Activated effector memory CD4-positive, alpha-beta T cell treated with anti-CD3 and anti-CD28 coated beads, Interleukin-2, amount 50 U/mL, for 16 hours (primary cell): ENCODE results near the gene TBL1X.
"Not testable (repeated sequence)": the region's sequence is repeated elsewhere in the genome, so short reads cannot be mapped to it uniquely, and the experiment has no call there.

Experiments
- DNase-seq: peaks from one replicate; pipeline ENCODE4 v3.0.0-alpha.2; 2020

Gene TBL1X

DNA sequence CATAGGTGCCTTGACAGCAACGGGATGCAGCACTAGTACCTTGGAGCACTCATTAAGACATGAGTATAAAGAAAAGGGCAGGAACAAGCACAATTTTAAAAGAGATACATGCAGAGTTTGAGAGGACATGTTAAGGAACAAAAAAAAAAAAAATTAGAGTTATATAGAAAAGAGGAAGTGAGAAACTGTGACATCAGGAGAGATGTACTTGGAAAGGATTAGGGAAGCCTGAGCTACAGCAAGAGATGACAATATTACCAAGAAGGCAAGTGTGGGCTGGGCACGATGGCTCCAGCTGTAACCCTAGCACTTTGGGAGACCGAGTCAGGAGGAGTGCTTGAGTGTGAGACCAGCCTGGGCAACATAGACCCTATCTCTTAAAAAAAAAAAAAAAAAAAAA is 263.4 kb downstream of the TBL1X start:
- DNase-seq: no peak

DNA sequence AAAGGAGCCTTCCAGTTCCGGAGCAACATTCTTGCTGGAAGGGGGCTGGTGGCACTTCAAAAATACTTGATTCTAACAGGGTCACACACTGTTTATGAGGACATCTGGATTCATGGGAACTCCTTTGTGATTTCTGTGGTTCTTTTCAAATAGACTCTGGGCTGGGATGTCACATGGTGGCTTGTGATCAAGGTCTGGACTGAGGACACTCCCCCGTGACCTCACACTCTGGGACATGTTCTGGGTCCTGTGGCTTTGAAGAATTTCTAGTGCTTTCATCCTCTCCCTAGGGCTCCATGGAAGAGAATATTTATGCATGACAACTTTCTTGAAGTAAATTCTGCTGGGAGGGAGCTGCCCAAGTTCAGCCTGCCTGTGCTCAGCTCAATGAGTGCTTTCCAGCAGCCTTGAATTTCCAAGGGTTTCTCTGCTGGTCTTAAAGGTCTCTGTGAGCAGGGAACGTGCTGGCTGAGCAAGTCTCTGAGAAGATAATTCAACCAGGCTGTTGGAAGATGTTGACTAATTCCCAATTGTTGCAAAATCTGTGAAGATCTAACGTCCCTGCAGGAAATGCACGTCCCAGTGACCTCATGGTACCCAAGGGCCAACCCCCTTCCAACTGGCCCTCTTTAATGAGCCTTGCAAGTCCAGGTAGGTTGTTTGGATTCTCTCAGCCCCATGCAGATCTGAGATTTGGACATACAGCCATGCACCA is 264.5 kb downstream of the TBL1X start:
- no peak for DNase-seq

DNA sequence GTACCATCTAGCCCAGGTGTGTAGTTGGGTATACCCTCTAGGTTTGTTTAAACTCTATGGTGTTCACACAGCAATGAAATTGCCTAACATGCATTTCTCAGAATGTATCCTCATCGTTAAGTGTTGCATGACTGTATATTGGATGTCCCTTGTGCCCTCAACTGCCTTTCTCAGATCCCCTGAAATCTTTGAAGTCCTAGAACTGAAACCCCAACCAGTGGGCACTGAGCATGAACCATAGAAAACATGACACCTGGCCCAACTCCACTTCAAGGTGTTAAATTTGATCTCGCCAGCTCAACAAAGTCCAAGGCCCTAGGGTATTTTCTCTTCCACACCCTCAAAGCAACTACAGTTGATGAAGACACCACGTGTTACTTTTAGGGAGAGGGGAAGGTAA is 265.2 kb downstream of the TBL1X start:
- DNase-seq: no peak

DNA sequence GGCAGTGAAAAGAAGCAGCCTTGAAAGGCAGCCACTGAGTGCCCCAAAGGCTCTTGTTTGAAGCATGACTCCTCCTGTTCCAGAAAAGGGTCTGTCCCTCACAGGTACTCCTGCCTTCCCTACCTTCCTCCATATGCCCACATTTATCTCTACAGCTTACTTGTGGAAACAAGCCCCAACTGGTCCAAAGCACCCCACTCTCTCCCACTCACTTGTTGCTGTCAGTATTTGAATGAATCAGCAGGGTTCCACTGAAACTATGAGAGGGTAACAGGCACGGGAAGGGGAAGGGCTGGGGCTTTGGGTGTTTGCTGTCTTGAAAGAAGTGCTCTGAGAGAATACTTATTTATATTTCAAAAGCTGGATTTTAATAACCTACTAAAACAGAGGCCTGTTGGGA is 265.9 kb downstream of the TBL1X start:
- DNase-seq: no peak

DNA sequence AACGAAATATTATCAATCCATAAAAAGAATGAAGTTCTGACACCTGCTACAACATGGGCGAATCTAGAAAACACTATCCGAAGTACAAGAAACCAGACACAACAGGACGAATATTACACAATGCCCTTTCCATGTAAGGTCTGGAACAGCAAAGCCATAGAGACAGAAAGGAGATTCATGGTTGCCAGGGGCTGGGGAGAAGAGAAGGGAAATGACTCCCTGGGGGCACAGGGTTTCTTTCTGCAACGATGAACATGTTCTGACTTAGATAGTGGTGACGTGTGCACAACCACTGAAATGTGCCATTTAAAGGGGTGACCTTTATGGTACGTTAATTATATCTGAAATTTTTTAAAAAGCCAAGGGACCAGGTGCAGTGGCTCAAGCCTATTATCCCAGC is 272.5 kb downstream of the TBL1X start:
- DNase-seq: no peak

DNA sequence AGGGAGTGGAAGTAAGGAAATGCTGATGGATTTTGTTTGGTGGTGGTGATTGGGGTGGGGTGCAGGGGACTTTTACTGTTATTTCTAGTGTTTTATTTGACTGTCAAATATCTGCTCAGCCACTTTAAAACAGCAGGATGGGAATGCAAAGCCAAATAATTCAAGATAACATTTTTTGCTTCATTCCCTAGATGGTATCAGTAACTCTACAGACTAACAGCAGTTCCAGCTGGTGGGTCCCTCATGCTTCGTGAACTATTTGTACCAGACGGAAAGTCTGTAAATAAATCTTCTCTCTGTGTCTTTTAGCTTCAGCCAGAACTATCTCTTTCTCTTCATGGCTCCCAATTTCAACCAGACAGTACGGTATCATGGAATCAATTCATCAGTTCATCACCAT is 273.3 kb downstream of the TBL1X start:
- no peak for DNase-seq

DNA sequence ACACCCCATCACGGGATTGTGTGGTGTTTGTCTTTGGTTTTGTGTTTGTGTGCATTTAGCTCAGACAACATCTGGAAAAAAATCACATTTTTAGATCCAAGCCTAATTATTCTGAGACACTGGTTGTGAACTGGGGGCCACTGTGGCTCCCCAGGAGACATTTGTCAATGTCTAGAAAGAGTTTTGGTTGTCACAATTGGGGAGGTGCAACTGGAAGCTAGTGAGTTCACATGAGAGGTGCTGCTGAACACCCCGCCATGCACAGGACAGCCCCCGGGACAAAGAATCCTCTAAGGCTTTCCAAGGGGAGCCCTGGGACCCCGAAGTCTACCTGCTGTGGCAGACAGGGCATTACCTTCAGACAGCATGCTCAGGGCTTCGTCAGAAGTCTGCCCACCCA is 274.3 kb downstream of the TBL1X start:
- DNase-seq: no peak

DNA sequence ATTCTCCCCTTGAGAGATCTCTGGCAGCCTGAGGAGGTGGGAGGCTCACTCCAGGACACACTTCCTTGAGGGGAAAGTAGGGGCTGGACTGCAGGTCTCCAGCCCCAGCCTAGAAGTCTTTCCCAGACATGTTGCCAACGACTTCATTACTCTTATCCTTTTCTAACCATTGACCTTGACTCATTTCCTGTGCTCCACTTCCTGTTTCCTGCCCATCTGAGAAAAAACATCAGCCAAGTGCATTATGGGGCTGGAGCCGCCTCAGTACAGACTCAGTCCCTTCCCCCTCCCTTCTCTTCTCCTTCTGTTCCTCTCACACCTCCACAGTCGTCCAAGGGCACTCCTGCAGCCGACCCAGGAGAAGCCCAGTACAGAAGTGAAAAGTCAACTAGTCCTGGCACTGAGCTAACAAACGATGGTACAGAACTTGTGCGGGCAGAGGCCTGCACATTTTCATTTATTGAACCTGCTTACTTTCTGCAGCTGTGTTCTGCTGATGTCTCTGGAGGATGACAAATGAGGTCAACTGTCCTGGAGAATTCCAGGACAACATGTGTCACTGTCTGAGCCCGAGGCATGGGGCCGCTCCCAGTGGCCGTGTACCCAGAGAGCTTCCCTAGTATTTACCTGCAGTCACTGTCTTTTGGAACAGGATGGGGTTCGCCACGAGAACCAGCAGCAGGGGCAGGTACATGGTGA is 280.7 kb downstream of the TBL1X start:
- no peak for DNase-seq

DNA sequence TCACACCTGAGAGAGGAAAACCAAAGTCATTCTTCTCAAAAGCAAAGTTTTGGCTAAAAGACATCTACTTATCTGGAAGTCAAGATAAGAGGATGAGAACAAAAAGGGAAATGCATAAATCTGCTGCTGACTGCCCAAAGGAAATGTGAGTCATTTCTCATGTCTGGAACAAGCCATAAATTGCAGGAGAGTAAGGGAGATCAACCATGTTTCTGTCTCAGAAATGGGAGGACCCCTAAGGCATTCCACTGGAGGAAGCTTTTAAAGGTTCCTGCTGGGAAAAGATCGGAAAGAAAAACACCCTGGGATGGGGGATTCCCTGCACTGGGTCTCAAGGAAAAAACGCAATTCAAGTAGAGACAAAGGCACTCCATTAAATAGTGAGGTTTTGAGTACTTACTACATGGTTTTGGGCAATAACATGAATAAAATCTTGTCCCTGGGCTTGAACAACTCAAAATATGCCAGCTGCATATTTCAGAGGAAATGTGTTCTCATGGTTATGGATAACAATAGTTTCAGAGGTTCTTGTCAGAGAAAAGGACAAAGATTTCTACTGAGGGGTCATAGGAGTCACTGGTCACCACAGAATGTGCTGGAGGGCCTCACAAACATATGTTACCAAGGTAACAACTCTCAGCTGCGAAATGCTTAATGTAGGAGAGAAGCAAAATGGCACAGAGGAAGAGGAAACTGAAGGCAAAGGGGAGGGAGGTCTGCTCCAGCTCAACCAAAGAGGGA is 281.5 kb downstream of the TBL1X start:
- DNase-seq: no peak

DNA sequence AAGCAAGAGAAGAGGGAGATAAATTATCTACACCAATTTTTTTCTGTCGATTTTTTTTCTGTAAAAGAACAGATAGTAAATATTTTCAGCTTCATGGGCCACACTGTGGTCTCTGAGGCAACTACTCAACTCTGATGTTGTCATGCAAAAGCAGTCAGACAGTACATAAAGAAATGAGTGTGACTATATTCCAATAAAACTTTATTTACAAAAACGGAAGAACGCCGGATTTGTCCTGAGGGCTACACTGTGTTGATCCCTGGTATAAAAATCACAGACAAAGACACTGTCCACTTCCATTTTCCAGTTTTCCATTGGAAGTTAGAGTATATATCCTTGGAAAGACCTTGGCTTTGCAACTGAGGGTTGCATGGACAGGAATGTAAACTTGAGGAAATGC is 282.8 kb downstream of the TBL1X start:
- no peak for DNase-seq

DNA sequence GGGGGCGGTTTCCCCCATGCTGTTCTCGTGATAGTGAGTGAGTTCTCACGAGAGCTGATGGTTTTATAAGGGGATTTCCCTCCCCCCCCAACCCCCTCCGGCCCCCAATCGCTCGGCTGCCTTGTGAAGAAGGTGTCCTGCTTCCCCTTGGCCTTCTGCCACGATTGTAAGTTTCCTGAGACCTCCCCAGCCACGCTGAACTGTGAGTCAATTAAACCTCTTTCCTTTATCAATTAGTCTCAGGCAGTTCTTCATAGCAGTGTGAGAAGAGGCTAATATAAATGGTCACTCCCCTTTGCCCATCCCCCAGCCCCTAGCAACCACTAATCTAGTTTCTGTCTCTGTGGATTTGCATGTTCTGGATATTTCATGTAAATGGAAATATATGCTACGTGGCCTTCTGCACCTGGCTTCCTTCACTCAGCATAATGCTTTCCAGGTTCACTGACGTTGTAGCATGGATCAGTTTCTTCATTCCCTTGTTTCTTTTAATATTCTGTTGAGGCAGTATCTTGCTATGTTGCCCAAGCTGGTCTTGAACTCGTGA is 284.4 kb downstream of the TBL1X start:
- no peak for DNase-seq

DNA sequence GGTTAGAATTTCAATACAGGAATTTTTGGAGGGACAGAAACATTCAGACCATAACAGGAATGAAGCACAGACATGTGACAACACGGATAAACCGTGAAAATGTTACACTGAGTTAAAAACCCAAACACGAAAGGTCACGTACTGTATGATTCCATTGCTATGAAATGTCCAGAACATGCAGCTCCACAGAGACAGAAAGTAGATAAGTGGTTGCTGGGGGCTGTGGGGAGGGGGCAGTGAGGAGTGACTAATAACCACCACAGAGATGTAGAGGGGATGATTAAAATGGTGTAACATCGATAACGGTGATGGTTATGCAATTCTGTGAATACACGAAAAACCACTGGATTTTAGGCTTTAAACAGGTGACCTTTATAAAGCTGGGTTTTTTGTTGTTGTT is 292.5 kb downstream of the TBL1X start:
- DNase-seq: no peak

DNA sequence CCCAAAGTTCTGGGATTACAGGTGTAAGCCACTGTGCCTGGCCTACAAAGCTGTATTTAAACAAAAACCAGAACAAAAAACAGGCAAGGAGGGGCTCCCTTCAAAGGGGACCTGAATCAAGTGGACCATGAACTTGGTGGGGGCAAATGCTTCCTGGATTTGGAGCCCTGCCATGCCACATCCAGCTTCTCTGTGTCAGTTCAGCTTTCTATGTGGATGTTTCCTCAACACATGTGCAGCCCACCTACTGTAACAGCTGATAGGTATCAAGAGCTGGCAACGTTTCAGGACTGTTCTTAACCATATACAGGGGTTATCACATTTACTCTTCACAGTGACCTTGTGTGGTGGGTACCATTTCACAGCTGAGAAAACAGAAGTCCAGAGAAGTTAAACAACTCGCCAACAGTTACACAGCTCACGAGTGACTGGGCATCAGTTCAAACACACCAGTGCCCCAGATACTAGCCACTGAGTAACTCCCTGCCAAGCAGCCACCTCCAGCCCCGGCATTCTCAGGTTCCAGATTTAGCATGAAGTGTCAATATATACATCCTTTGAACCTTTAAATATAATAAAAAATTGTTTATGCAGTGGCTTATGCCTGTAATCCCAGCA is 293.3 kb downstream of the TBL1X start:
- no peak for DNase-seq

DNA sequence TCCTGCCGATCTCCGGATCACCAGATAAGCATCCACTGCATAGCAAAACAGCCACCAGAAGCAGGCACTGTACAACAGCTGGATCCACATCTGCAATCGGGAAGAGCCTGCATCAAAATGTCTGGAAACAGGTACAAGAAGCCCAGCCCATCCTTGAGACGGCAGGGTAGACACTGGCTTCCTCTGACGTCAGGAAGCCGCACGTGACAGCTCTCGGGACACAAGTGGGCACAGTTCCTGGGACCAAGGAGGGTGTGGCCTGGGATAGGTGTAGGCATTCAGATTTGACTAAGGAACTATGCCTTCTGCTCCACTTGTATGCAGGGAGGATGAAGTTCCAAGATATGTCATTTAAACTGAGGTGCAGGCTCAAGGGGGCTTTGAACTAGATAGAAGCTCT is 294.5 kb downstream of the TBL1X start:
- DNase-seq: no peak

DNA sequence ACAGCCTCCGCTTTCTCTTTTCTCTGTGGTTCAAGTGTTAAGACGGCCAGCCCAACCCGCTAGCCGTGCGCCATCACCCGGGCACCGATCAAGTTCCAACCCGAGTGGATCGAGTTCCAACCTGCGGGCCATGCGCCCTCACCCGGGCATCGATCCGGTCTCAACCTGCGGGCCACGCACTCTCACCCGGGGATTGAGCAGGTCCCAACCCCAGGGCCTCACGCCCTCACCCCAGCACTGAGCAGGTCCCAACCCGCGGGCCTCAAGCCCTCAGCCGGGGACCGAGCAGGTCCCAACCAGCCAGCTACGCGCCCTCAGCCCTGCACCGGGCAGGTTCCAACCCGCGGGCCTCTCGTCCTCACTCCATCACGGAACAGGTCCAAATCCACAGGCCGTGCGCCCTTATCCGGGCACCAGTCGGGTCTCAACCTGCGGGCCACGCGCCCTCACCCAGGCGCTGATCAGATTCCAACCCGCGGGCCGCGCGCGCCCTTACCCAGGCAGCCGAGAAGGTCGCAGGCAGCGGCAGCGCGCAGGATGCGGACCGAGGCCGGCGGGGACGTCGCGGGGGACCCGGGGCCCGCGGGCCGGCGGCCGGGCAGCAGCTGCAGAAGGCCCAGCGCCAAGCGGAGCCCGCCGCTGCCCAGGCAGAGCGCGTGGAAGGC is 300.3 kb downstream of the TBL1X start:
- no peak for DNase-seq

DNA sequence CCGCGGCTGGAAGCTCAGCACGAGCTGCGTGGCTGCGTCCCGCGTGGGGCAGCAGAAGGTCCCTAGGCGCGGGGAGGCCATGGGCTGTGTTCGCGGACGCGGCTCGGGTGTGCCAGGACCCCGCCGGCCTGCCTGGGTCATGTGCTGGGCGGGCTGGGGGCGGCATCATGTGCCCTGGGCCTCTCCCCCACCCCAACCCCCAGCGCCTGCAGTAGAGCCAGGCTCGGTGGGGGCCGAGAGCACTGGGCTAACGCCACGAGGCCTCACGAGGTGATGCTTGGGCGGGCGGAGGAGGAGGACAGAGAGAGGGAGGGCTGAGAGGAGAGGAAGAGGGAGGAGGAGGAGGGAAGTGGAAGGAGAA is 300.9 kb downstream of the TBL1X start, which contains the start of gene GPR143:
Gene GPR143, minus strand, starts transcription at position 111 of the 361 bp plus-strand sequence. Its CDS starts 30 bp downstream, at position 81.
- DNase-seq: no peak

DNA sequence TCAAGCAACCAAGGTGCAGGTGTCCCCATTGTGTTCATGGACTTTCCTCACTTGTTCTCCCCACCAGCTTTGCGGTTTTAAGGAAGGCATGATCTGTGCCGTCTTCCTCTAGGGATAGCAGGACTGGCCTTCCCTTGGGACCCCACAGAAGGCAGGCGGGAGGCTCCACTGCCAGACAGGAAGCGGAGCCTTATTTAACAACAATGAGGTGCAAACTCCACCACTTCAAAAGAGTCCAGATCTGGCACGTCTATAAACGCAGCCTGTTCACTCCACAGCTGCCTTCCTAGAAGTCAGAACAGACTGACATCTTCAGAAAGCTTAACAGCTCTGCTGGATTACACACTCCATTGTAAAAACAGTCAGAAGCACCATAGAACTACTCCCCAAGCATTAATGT is 302.5 kb downstream of the TBL1X start:
- no peak for DNase-seq

DNA sequence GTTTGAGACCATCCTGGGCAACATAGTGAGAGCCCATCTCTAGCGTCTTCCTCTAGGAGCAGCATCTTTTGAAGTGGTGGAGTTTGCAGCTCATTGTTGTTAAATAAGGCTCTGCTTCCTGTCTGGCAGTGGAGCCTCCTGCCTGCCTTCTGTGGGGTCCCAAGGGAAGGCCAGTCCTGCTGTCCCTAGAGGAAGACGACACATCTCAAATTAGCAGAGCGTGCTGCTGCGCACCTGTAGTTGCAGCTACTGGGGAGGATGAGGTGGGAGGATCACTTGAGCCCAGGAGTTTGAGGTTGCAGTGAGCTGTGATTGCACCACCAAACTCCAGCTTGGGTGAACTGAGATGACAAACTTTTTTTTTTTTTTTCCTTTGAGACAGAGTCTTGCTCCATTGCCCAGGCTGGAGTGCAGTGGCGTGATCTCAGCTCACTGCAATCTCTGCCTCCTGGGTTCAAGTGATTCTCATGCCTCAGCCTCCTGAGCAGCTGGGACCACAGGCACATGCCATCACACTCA is 303.5 kb downstream of the TBL1X start:
- DNase-seq: not testable (repeated sequence)

DNA sequence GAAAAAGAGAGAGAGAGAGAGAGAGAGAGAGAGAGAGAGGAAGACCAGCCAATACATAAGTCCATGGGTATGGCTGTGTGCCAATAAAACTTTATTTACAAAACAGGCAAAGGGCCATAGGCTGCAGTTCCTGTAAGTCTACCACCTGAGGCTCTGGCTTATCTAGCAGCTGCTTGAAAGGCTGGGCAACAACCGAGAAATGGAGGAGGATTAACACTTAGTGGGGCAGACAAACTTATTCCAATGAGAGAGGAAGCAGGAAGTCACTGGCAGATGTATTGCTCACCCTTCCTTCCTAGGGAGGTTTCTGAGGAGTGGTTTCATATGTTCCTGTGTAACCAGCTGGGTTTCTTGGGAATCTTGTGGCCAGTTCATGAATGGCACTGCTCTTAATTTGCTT is 305.5 kb downstream of the TBL1X start:
- DNase-seq: no peak

DNA sequence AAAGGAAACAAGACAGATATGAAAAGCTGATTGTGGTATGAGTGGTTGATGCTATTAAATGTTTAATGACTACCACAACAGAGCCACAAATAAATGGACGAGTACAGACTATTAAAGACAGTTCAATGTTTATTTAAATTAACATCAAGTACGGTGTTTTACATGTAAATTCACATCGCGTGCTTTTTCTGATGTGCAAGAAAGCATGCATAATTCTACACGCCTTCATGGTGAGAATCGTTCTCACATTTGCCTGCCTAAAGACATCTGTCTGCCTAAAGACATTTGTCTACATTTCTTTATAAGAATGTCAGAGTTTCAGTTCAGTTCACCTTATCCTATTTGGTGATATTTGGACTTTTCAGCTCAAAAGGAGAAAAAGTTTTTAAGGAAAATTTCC is 308.1 kb downstream of the TBL1X start:
- DNase-seq: no peak

DNA sequence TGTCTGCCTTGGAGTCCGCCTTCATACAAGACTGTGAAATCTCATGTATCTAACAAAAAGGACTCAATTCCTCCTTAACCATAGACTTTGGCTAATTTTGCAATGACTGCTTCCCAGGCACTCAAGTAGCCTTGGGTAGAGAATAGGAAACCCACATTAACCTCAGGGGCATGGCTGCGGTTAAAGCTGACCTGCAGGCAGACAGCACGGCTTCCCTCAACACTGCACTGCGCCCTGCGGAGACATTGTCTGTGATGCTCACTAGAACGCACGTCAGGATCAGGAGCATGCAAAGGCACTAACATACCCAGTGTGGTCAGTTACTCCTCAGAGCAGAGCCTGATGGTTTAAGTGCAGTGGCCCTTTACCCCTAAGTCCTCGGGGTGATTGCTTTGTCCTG is 311.1 kb downstream of the TBL1X start:
- DNase-seq: no peak

DNA sequence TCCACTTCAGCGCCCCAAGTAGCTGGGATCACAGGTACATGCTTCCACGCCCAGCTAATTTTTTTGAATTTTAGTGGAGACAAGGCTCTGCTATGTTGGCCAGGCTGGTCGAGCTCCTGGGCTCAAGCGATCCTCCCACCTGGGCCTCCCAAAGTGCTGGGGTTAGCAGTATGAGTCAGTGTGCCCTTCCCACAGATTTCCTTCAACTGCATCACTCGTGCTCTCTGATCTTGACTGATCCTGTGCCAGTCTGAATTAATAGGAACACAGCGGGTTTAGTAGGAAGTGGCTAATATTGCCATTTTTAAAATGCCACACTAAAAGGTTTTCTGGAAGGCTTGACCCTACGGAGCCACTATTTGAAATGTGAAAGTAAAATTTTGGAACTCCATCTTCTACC is 317.1 kb downstream of the TBL1X start:
- no peak for DNase-seq

DNA sequence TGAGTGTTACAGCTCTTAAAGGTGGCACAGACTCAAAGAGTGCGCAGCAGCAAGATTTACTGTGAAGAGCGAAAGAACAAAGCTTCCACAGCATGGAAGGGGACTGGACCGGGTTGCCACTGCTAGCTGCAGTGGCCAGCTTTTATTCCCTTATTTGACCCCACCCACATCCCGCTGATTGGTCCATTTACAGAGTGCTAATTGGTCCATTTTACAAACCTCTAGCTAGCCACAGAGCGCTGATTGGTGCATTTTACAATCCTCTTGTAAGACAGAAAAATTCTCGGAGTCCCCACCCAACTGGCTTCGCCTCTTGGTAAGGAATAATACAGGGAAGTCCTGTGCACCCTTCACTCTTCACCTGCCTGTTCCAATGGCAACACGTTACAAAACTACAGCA is 319.5 kb downstream of the TBL1X start:
- DNase-seq: no peak
